ENCODE measurements around the gene ZNF559.
"Not testable (repeated sequence)": the region's sequence is repeated elsewhere in the genome, so short reads cannot be mapped to it uniquely, and the experiment has no call there.

The ZNF559 gene

DNA sequence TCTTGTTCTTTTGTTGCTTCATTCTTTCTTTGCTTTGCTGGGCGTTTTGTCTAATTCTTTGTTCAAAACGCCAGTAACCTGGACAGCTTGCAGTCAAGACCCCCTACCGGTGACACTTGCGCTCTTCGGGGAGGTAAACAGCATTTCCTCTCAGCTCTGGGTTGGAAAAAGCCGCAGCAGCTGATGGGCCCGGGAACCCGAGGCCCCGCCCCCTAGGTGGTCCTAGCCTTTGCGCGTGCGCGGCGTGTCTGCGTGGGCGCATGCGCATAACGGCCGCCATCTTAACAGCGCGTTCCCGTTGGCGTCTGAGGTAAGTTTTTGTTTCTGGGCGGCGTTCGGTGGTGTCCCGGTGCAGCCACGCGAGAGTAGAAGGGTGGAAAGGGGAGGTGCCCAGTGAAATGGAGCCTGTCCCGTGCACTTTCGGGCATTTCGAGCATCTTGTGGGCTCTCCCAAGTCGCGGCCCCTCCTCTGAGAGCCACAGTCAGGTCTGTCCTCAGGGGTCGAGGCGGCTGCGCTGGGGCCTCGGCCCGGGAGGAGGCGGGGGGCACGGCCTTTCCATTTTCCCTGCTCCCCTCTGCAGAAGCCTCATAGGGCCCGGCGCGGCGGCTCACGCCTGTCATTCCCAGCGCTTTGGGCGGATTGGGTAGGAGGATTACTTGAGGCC, at the start of gene ZNF559:
TSS of gene ZNF559 (plus strand) at position 261 of the 665 bp plus-strand sequence. CDS start 14,371 bp downstream, outside the sequence.
- DNase-seq (ENCODE audit: low read depth in 2 of 2) = peak; percentile 92

DNA sequence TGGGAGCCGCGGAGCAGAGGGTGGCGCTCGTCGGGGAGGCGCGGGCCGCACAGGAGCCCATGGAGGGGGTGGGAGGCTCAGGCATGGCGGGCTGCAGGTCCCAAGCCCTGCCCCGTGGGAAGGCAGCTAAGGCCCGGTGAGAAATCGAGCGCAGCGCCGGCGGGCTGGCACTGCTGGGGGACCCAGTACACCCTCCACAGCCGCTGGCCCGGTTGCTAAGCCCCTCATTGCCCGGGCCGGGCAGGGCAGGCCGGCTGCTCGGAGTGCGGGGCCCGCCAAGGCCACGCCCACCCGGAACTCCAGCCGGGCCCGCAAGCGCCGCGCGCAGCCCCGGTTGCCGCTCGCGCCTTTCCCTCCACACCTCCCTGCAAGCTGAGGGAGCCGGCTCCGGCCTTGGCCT, 40.5 kb upstream of the ZNF559 start:
- peak in 1 of 2 donors; percentile 18 for DNase-seq (ENCODE audit: low read depth in 2 of 2)

DNA sequence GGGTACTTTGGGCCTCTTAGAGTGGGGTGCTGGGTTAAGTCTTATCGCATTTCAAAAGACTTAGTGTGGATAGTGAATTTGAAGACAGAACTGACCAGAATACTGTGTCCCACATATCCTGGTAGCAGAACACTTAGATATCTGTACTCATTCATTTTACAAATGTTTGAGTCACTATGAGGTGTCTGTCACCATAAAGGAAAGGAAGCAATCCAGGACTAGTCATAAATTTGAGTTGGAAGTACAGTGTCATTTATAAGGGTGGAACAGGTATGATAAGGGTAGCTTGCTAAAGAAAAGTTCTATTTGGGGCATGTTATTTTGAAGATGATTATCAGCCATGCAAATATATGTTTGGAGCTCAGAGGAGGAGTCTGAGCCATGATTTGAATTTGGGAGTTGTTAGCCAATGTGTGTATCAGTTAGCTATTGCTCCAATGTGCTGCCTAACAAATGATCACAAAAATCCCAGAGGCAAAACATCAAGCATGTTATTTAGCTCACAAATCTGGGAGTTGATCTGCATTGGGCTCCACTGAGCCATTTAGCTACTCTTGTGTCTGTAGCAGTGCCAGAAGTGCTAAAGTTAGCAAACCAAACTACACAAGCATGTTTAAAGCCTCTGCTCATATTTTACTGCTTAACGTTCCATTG, 34.6 kb upstream of the ZNF559 start:
- no peak for DNase-seq (ENCODE audit: low read depth in 2 of 2)

DNA sequence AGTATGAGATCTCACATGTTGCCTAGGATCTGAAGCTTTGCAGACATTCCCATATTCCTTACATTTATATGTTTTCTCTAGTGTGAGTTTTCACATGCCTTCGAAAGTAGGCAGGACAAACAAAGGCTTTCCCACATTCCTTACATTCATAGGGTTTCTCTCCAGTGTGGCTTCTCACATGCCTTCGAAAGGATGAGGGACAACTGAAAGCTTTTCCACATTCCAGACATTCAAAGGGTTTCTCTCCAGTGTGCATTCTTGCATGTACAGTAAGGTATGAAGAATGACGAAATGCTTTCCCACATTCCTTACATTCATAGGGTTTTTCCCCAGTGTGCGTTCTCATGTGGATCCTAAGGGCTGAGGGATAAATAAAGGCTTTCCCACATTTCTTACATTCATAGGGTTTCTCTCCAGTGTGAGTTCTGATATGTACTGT, 28.5 kb upstream of the ZNF559 start:
- DNase-seq (ENCODE audit: low read depth in 2 of 2) = no peak

DNA sequence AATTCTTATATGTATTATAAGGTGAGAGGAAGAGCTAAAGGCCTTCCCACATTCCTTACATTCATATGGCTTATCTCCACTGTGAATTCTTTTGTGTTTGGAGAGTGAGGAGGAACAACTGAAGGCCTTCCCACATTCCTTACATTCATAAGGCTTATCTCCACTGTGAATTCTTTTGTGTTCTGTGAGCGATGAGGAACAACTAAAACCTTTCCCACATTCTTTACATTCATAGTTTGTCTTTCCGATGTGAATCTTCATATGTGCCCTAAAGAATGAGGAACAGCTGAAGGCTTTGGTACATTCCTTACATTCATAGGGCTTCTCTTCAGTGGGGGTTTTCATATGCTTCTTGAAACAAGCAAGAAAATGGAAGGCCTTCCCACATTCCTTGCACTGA, 27.6 kb upstream of the ZNF559 start:
- DNase-seq (ENCODE audit: low read depth in 2 of 2) = no peak

- DNase-seq (ENCODE audit: low read depth in 2 of 2) = no peak
Measured at GRCh38 chr19:9306443-9306842, 17.5 kb upstream of the ZNF559 start.

DNA sequence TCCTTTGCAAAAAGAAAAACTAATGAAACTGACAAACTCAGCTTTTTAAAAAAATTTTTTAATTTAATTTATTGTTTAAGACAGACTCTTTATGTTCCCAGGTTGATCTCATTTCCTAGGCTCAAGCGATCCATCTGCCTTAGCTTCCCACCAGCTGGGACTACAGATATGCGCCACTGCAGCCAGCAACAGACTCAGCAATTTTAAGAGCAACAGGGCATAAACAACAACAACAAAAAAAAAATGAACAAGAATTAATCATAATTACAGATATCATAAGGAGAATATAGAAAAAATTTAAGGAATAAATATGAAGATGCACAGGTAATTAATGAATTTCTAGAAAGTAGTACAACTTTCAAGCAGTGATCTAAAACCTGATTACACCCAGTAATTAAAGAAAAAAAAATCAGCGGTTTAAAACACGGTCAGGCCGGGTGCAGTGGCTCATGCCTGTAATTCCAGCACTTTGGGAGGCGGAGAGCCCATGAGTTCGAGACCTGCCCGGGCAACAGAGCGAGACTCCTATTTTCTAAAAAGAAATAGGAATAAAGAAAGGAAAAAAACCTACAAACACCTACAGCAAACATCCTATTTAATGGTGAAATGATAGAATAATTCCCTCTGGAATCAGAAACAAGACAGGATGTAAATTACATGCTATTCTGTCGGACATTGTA, 15.7 kb upstream of the ZNF559 start:
- no peak for DNase-seq (ENCODE audit: low read depth in 2 of 2)

- peak; percentile 95 to 98 for DNase-seq (ENCODE audit: low read depth in 2 of 2)
Measured at GRCh38 chr19:9309139-9309973, 14.6 kb upstream of the ZNF559 start, which contains the start of gene ZNF699. TSS of gene ZNF699 (minus strand) at chr19:9309838. CDS start at chr19:9305119, 4,719 bp downstream.

DNA sequence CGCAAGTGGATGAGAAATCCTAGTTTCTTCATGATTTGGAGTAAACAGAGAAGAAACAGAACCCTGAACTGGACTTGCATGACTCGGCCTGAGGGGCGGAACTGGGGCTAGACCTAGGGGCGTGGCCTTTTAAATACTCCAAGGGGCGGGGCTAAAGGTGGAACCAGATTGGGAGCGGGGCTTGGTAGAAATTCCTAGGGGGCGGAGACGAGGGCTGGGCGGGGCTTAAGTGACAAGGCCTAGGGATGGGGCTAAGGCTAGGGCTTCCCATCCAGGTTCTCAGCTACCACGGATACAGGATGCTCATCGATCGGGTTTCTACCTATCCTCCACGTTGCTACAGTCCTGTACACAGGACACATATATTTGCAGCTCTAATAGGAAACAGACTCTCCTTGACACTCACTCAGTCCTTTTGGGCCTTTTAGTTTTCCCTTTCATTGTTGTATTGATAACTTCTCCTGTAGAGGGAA, 14.0 kb upstream of the ZNF559 start:
- no peak for DNase-seq (ENCODE audit: low read depth in 2 of 2)

- no peak for DNase-seq (ENCODE audit: low read depth in 2 of 2)
Measured at GRCh38 chr19:9313756-9314155, 10.2 kb upstream of the ZNF559 start.

- DNase-seq (ENCODE audit: low read depth in 2 of 2) = no peak
Measured at GRCh38 chr19:9321338-9321737, 2.6 kb upstream of the ZNF559 start.

DNA sequence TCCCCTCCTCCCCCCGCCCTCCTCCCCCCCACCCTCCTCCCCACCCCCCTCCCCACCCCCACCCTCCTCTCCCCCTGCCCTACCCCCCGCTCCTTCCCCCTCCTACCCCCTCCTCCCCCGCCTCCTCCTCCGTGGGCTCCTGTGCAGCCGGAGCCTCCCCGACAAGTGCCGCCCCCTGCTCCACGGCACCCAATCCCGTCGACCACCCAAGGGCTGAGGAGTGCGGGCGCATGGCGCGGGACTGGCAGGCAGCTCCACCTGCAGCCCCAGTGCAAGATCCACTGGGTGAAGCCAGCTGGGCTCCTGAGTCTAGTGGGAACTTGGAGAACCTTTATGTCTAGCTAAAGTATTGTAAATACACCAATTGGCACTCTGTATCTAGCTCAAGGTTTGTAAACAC, 2.2 kb upstream of the ZNF559 start:
- DNase-seq (ENCODE audit: low read depth in 2 of 2) = not testable (repeated sequence)

- not testable (repeated sequence) for DNase-seq (ENCODE audit: low read depth in 2 of 2)
Measured at GRCh38 chr19:9322201-9322600, 1.8 kb upstream of the ZNF559 start.

- DNase-seq (ENCODE audit: low read depth in 2 of 2) = peak in 1 of 2 donors; percentile 8
Measured at GRCh38 chr19:9323557-9323918, 441 bp upstream of the ZNF559 start.

GRCh38 chr19:9324584-9324962, 594 bp downstream of the ZNF559 start:
- no peak for DNase-seq (ENCODE audit: low read depth in 2 of 2)

GRCh38 chr19:9329999-9330398, 6.0 kb downstream of the ZNF559 start:
- DNase-seq (ENCODE audit: low read depth in 2 of 2) = no peak

- no peak for DNase-seq (ENCODE audit: low read depth in 2 of 2)
Measured at GRCh38 chr19:9342610-9343304, 18.8 kb downstream of the ZNF559 start.

DNA sequence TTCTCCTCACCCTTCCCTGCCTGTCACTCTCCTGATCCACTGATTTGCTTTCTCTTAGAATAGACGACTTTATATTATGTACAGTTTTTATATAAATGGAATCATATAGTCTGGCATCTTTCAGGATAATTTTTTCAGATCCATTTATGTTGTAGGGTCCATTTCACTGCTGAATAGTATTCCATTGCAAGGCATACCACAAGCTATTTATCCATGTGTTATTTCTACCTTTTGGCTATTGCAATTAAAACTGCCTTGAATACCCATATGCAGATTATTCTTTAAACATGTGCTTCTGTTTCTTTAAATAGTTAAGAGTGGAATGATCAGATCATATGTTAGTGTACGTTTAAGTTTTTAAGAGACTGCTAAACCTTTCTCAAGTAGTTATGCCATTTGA, 21.0 kb downstream of the ZNF559 start:
- DNase-seq (ENCODE audit: low read depth in 2 of 2) = no peak

GRCh38 chr19:9348253-9348652, 24.3 kb downstream of the ZNF559 start:
- no peak for DNase-seq (ENCODE audit: low read depth in 2 of 2)

DNA sequence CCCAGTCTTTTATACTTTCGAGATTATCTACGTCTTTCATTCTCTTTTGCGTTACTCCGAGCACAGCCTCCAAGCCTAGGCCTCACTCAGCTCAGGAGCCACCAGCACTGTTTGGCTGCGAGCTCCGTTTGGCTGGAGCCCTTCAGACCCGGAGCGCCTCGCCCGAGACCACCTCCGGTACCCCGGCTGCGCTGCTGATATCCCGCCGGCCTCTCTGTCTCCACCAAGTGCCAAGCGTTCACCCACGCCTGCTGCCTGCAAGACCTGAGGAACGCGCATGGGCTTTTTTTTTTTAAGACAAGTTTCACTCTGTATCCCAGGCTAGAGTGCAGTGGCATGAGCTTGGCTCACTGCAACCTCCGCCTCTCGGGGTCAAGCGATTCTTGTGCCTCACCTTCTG, 24.7 kb downstream of the ZNF559 start:
- DNase-seq (ENCODE audit: low read depth in 2 of 2) = no peak

DNA sequence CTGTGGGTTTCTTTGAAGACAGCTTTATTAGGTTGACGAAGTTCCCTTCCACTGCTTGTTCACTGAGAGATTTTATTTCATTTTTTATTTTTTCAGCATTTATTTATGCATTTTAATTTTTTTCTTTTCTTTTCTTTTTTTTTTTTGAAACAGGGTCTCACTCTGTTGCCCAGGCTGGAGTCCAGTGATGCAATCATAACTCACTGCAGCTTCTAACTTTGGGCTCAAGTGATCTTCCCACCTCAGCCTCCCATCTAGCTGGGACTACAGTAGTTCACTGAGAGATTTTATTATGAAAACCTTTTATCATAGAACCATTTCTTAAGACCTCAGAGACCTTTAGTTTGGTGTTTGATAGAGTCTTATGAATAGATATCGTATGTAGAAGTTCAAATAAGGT, 28.5 kb downstream of the ZNF559 start:
- DNase-seq (ENCODE audit: low read depth in 2 of 2) = no peak

All from stimulated activated CD8-positive, alpha-beta memory T cell treated with anti-CD3 and anti-CD28 coated beads, Interleukin-15, amount 100 ng/mL, for 4 hours (primary cell).